GM18907 (cell line): ENCODE data around the gene KIF4A.
A peak's percentile ranks its signal among the peaks of the same experiment; 100 is the strongest.
"Not testable (repeated sequence)": the region's sequence is repeated elsewhere in the genome, so short reads cannot be mapped to it uniquely, and the experiment has no call there.

Experiments used
- ATAC-seq: cut with Tn5 transposase; IDR thresholded peaks from one replicate; pipeline ENCODE4 v1.9.1; 2021; ENCODE audit warnings: mild to moderate bottlenecking, moderate library complexity; ENCODE audit not compliant: unreplicated experiment

Gene KIF4A

DNA sequence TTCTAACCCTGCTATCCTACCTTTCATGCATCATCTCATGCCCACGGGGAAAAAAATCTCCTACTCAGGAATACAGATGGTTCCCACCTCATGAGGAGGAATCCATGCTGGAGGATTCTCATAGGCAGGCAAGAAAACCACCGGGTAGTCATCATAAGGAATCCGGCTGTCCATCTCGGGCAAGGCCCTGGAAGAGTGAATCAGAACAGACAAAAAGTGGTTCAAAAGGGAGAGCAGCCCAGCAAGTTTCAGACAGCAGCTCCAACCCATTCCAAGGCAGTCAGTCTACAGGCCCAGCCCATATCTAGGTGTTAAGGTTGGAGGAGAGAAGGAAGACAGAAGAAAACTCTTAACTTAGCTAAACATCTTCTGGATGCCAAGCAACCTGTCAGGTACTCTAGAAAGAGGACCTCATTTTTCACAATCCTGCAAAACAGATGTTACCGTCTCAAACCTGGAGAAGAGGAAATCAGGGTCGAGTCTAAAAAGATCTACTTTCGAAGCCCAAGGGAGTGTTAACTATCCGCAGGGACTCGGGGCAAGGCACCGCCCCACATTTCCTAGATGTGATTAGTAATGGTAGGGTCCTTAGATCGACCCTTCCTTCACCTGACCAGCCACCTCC is 624 bp upstream of the KIF4A start:
- no peak for ATAC-seq

DNA sequence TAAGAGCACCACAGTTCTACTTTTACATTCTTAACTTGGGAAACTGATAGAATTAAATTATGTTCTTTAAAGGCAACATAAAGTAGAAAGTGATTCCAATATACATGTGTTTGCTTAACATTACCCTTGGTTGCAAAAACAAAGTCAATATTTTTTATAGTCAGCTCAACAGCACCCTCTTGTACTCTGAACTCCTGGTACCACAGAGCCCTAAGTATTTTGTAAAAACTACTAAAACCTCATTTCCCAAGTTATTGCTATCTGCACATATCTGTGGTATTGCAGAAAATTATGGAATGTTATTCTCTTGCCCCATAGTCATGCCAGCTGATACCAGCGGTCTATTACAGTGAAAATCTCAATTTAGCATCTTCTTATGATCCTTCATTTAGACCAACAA is 2.9 kb downstream of the KIF4A start:
- no peak for ATAC-seq

DNA sequence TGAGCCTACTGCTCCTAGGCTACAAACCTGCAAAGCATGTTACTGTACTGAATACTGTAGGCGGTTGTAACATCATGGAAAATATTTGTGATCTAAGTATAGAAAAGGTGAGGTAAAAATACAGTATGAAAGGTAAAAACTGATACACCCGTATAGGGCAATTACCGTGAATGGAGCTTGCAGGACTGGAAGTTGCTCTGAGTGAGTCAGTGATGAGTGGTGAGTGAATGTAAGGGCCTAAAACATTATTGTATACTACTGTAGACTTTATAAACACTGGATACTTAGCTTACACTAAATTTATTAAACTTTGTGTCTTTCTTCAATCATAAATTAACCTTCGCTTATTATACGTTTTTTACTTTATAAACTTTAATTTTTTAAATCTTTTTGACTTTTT is 3.7 kb downstream of the KIF4A start:
- ATAC-seq = no peak

DNA sequence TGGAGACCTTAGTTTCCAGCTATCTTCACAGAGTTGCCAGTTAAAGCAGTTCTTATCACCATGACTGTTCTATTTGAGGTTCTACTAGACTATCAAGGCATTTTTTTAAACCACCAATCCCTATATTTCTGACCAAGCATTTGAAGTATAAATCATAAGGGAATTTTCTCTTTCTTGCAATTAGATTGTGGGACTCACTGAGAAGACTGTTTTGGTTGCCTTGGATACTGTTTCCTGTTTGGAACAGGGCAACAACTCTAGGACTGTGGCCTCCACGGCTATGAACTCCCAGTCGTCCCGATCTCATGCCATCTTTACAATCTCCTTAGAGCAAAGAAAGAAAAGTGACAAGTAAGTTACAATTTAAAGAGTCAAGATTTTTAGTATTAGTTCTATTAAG is 11.8 kb downstream of the KIF4A start:
- no peak for ATAC-seq

DNA sequence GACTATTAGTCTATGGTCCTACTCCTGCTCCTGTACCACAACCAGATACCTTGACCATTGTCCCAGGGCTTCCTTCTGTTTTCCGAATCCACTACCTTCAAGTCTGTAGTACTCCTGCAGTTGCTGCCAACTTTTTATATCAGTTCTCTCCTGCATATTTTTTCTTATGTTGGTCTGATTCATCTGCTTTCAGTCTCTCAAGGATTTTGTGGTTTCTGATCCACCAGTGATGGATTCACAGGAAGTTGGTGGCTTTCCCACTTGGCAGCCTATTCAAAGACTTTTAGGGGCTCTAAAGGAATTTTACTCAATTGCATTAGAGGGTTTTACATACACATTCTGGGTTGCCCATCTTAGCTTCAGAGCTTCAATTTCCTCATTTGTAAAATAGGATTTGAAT is 23.6 kb downstream of the KIF4A start:
- no peak for ATAC-seq

DNA sequence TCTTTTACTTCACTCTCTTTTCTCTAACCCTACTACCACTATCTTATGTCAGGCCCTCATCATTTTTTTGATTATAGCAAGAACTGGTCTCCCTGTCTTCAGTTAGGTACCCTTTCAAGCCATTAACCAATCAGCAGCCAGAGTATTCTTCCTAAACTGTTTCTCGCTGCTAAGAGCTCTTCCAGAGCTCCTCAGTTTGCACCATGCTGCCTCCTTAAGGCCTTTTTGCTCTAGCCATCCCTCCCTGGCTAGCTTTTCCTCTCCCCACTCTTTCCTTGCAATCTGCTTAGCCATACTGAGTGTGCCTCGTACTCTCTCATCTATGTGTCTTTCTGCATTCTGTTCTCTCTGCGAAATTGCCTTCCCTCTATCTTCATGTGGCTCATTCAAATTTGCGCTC is 32.9 kb downstream of the KIF4A start:
- no peak for ATAC-seq

DNA sequence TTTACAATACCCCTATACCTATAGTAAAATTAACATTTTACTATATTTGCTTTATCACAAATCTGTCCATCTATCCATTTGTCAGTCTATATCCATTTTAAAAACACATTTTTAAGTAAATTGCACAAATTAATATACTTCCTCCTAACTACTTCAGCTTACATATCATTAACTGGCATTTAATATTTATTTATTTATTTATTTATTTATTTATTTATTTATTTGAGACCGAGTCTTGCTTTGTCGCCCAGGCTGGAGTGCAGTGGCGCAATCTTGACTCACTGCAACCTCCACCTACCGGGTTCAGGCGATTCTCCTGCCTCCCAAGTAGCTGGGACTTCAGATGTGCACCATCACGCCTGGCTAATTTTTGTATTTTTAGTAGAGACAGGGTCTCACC is 33.7 kb downstream of the KIF4A start:
- ATAC-seq = not testable (repeated sequence)

DNA sequence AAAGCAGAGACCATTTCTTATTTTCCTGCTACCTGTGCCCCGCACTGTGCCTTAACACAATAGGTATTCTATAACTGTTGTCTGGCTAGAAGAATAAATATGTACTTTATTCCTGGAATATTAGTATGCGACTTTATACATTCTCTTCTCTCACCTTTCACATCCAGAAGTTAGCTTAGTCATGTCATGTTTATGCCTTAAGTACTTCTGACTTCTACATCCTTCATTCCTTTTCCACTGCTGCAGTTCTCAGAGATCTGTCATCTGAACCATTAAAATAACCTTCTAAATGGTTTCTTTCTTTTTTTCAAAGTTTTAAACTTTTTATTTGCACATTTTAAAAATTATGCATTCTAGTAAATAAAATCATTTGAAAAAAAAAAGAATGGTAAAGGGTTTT is 34.4 kb downstream of the KIF4A start:
- no peak for ATAC-seq

DNA sequence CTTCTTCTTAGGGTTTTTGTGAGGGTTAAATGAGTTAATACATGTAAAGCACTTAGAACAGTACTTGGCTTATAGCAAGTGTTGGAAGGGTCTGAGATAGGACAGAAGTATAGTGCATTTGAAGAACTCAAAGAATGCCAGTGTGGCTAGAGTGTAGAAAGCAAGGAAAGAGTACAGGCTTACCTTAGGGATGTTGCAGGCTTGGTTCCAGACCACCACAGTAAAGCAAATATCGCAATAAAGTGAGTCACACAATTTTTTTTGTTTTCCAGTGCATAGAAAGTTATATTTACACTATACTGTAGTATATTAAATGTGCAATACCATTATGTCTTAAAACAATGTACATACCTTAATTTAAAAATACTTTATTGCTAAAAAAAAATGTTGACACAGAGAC is 41.3 kb downstream of the KIF4A start:
- no peak for ATAC-seq

DNA sequence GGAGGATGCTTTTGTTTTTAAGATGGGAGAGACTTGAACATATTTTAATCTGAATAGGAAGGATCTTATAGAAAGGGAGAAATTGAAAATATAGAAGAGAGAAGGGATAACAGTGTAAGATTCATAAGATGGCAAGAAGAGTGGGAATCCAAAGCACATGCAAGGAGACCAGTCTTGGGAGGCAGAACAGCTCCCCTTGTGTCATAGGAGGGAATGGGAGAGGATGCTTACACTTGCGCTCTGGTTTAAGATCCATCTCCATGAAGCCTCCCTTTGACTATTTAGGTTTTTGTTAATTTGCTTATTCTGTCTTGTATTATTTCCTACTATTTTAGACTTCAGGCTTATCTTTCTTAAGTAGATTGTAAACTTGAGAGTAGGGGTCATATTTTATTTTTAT is 42.7 kb downstream of the KIF4A start:
- ATAC-seq = no peak

DNA sequence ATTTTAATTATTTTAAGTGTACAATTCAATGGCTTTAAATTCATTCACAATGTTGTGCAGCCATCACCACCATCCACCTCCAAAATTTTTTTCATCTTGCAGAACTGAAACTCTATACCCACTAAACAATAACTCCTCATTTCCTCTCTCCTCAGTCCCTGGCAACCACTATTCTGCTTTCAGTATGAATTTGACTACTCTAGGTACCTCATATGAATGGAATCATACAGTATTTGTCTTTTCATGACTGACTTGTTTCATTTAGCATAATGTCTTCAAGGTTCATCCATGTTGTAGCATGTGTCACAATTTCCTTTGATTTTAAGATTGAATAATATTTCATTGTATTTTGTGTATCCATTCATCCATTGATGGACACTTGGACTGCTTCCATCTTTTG is 46.9 kb downstream of the KIF4A start:
- peak; percentile 100 for ATAC-seq

DNA sequence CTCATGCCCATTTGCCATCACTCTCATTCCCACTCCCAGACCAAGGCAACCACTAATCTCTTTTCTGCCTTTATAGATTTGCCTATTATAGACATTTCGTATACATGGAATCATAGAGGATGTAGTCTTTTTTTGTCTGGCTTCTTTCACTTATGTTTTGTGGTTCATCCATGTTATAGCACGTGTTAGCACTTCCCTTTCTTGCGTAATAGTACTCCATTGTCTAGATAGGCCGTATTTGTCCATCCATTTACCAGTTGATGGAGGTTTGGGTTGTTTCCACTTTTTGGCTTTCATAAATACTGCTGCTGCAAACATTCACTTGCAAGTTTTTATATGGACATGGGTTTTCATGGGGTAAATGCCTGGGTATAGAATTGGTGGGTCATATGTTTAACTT is 48.4 kb downstream of the KIF4A start:
- ATAC-seq = no peak

DNA sequence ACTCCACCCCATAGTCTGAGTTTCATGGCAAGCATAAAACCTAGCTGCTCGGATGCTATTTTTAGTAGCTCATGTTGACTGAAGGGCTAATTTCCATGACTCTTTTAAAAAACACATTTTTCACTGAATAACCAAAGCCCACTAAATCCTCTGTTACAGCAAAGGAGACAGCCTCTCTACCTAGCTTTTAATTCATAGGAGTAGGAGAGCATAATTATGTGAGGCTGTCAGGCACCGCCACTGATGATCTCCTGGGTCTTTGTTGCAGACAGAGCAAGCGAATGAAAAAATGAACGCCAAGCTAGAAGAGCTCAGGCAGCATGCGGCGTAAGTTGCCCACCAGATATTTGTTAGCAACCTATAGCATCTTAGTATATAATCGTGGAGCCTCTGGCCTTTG is 53.5 kb downstream of the KIF4A start:
- no peak for ATAC-seq

DNA sequence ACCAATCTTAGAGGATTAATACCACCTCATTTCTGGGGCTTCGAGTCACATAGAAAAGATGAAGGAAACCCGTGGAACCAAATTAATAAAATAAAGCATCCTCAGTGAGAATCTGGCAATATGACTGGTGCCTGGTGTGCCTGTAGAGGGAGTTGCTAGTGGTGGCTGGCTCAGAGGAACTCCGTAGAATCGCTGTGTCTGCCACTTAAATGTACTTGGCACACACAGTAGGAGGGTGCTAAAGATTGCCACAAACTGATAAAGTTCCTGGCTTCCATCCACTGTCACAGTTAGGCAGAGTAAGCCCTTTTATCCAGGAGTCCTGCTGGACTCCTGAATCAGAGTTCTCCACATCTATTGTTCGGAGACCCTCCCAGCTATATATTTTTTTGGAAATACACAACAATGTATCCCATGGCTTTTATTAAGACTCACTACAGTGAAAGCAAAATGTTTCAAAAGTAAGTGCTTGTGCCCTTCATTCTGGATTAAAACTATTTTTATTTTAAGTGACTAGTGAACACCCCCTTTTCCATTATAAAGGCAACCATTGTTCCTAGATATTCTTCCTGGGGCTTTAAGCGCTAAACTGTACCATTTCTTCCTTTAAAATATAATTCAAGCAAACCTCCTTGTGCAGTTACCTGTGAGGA is 56.6 kb downstream of the KIF4A start:
- ATAC-seq = no peak

DNA sequence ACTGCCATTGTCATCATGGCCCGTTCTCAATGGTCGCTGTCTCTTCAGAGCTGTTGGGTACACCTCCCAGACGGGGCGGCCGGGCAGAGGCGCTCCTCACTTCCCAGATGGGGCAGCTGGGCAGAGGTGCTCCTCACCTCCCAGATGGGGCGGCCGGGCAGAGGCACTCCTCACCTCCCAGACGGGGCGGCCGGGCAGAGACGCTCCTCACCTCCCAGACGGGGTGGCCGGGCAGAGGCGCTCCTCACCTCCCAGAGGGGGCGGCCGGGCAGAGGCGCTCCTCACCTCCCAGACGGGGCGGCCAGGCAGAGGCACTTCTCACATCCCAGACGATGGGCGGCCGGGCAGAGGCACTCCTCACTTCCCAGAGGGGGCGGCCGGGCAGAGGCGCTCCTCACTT is 58.9 kb downstream of the KIF4A start:
- ATAC-seq = not testable (repeated sequence)

DNA sequence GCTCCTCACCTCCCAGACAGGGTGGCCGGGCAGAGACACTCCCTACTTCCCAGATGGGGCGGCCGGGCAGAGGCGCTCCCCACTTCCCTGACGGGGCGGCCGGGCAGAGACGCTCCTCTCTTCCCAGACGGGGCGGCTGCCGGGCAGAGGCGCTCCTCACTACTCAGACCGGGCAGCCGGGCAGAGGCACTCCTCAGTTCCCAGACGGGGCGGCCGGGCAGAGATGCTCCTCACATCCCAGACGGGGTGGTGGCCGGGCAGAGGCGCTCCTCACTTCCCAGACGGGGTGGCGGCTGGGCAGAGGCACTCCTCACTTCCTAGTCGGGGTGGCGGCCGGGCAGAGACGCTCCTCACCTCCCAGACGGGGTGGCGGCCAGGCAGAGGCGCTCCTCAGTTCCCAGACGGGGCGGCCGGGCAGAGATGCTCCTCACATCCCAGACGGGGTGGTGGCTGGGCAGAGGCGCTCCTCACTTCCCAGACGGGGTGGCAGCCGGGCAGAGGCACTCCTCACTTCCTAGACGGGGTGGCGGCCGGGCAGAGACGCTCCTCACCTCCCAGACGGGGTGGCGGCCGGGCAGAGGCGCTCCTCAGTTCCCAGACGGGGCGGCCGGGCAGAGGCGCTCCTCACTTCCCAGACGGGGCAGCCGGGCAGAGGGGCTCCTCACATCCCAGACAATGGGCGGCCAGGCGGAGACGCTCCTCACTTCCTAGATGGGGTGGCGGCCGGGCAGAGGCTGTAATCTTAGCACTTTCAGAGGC is 59.6 kb downstream of the KIF4A start:
- ATAC-seq = not testable (repeated sequence)

DNA sequence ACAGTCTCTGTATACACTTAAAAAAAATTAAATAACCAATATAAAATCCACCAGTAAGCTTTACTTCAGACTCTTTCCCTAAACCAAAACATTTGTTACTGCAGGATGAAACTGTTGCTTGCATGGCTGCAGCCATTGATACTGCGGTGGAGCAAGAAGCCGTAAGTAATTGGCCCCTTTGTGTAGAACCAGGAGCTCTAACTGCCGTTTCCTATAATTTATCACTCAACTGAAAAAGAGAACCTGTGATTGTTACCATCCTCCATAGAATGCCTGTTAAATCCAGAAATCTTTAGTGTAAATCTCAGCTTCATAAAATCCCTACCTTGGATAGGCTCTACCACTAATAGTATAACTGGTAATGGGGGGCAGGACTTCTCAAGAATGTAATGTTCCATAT is 62.6 kb downstream of the KIF4A start:
- ATAC-seq = no peak

DNA sequence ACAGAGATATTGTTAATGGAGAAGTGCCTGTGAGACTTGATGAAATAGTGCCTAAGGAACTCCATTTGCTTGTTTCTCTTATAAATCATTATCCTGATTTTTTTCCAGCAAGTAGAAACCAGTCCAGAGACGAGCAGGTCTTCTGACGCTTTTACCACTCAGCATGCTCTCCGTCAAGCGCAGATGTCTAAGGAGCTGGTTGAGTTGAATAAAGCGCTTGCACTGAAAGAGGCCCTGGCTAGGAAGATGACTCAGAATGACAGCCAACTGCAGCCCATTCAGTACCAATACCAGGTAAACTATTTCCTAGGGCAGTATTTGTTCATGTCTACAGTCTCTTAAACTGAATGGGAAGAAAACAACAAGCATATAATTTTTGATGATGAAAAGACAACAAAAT is 63.6 kb downstream of the KIF4A start:
- no peak for ATAC-seq

DNA sequence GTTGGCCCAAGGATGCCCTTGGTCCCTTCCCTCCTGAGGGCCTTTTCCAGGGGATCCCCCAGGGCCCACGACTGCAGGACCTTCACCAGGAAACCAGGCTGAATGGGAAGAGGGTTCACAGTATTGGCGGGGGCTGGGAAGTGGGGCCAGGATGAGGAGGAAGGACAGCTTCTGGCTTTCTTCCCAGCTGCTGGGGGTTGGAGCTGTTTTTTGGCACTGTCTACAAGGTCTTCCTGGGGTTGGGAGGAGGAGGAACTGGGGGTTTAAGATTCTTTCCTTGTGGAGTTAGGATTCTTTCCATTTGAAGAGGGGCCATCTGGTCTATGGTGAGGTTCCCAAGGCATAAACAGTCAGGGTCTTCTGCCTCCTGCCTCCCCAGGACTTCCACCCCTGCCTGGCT is 64.8 kb downstream of the KIF4A start:
- no peak for ATAC-seq

DNA sequence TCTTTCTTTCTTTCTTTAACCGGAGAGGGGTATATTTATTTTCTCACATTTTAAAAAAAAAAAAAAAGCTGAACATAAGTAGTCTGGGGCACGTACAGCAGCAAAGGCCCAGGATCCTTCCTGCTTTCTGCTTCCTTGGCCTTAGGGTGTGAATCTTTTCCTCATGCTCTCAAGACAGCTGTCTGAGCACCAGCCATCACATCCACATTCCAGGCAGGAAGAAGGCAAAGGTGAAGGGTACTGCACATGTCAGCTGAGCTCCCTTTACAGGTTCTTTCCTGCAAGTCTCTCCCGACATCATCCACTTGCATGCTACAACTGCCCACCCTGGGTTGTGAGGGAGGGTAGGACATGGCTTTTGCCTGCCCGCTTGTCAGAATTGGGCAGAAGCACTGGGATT is 69.6 kb downstream of the KIF4A start:
- ATAC-seq = no peak

DNA sequence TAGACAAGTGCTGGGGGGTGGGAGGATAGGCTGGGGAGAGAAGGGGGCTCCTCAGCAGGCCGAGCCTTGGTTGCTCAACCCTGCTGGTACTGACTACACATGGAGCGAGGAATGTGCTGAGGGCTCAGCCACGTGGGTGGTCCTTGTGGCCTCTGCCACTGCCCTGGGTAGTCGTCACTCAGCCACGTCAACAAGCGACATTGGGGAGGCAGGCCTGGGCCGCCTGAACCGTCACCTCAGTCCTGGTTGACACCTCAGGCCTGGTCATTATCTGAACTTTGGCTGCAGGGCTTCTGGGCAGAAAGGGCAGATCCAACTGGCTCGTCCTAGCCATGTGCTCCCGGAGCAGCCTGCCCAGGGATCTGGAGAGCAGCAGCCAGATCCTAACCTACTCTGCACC is 70.5 kb downstream of the KIF4A start:
- ATAC-seq = no peak

DNA sequence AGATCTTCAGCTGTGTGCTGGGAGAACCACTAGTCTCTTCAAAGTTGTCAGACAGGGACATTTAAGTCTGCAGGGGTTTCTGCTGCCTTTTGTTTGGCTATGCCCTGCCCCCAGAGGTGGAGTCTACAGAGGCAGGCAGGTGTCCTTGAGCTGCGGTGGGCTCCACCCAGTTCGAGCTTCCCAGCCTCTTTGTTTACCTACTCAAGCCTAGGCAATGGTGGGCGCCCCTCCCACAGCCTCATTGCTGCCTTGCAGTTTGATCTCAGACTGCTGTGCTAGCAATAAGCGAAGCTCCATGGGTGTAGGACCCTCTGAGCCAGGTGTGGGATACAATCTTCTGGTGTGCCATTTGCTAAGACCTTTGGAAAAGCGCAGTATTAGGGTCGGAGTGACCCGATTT is 78.8 kb downstream of the KIF4A start:
- ATAC-seq = not testable (repeated sequence)
